ENCODE results near the gene ATXN3L. TPM values are rescaled to one million over a fixed set of nuclear protein-coding genes. Genes with fewer than 3 reads are reported as not detected.

The ATXN3L gene
- total and polyA plus RNA-seq, 2 of the 8 experiments (the other 6 are each of a cell fraction or from before 2014, with no cell fraction given), result not detected

DNA sequence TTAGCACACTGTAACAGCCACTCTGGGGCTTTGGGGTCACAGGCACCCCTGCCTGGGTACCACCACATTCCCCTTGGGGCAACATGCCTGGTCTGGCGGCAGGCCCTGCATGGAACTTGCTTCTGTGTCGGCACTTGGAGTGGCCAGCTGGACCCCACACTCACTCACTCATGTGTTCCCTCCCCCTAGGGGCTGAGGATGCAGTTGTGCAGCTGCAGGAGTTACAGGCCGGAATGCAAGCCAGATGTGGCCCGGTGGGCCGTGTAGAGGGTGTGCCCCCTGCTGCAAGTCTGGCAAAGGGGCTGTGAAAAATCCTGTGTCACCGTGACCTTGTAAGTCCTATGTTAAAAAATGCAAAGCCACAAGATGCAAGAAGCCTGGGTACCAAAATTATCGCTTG lies 34.2 kb downstream of the ATXN3L start (continued):
- TF ChIP-seq RAD21 (IDR thresholded peaks at IDR 0.05 in 1 of 2, conservative IDR thresholded peaks at IDR 0.05 in 1 of 2; ENCODE audit: low read depth in 2 of 2, low read length in 2 of 2), result peak; percentile 56 to 66
- no peak for TF ChIP-seq TAF7 (optimal IDR thresholded peaks at IDR 0.05; ENCODE audit: borderline replicate concordance, low read depth, low read length)
- TF ChIP-seq FOSL1 (IDR thresholded peaks at IDR 0.05; ENCODE audit: insufficient read depth, low read depth, low read length), result no peak
- TF ChIP-seq TAF1 (IDR thresholded peaks at IDR 0.05; ENCODE audit: low read depth, low read length), result no peak
- TF ChIP-seq, protein P1, sequence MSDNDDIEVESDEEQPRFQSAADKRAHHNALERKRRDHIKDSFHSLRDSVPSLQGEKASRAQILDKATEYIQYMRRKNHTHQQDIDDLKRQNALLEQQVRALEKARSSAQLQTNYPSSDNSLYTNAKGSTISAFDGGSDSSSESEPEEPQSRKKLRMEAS (IDR thresholded peaks at IDR 0.05), result 0 out of 2 replicates have a peak, but pooled peaks have one; percentile 10
